ENCODE data around the gene ST14.

Gene ST14

DNA sequence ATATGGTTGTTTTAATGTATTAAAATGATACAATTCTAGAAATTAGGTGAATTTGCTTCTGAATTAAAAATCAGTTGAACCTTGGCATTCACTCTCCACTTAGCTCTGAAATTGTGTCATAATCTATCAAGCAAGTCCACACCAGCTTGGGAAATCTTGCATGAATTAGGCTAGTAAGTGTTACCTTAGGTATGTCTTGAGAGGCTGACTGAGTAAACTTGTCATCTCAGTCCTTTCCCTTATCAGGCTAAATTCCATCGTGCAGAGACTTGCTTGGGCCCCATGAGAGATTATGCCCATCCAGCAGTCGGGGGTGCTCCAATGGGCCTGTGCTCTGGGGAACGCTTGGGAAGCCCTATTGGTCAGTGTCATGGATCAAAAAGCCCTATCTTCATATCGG is 33.9 kb upstream of the ST14 start:
- Mint-ChIP-seq H3K9me3 (no peaks in the 10 kb centered on the region), H3K4me1 (peaks cover 19% of the 10 kb centered on the region), H3K4me3 (no peak overlapping the region), H3K27me3 (peaks cover 4% of the 10 kb centered on the region), H3K27ac (no peak overlapping the region), H3K36me3 (ENCODE audit: low read depth) (peaks cover 44% of the 10 kb centered on the region)
- ATAC-seq (no peak), DNase-seq (no peak)

DNA sequence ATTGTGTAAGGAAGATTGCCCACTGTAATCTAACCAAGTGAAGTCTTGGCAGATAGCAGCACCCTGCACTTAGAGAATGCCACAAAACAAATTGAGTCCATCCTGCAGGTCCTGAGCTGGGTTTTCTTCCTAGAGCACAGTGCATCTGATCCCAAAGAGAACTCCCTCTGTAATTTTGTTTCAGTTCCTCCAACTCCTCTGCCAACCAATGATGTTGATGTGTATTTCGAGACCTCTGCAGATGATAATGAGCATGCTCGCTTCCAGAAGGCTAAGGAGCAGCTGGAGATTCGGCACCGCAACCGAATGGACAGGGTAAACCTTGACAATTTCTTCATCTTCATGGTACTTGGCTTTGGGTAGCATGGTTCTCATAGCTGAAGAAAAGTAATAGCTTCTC is 33.1 kb upstream of the ST14 start:
- peaks cover 45% of the 10 kb centered on the region for H3K36me3 Mint-ChIP-seq (ENCODE audit: low read depth)
- H3K27me3 Mint-ChIP-seq = peaks cover under 1% of the 10 kb centered on the region
- no peak overlapping the region for H3K4me3 Mint-ChIP-seq
- DNase-seq (no peak), ATAC-seq (no peak)
- H3K27ac Mint-ChIP-seq = no peak overlapping the region
- H3K9me3 Mint-ChIP-seq = no peaks in the 10 kb centered on the region
- H3K4me1 Mint-ChIP-seq = peaks cover 10% of the 10 kb centered on the region

GRCh38 chr11:130127509-130127908 is 32.1 kb upstream of the ST14 start:
- no peaks in the 10 kb centered on the region for H3K9me3 Mint-ChIP-seq
- peaks cover 2% of the 10 kb centered on the region for H3K4me1 Mint-ChIP-seq
- H3K4me3 Mint-ChIP-seq = no peak overlapping the region
- ATAC-seq (no peak), DNase-seq (no peak)
- H3K36me3 Mint-ChIP-seq (ENCODE audit: low read depth) = peaks cover 42% of the 10 kb centered on the region
- no peaks in the 10 kb centered on the region for H3K27me3 Mint-ChIP-seq
- H3K27ac Mint-ChIP-seq = no peak overlapping the region

DNA sequence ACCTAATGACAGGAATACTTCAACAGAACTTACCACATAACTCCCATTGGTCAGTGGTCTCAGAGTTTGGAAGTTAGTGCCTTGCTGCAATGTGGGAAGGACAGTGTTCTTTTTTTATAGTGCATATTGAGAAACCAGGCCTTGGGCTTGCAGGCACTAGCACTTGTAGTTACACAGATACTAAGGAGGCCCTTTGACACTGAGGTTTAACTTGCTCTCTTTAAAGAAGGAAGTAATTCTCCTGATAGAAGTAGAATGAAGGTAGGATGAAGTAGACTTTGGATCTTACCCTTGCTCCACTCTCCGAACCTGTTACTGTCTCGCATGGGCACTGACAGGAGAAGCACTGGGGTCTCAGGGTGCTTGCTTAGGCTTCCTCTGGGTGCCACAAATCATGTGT is 31.0 kb upstream of the ST14 start:
- Mint-ChIP-seq H3K36me3 (ENCODE audit: low read depth) (peaks cover 38% of the 10 kb centered on the region), H3K27ac (no peak overlapping the region), H3K4me1 (peaks cover 2% of the 10 kb centered on the region), H3K9me3 (no peaks in the 10 kb centered on the region), H3K27me3 (no peaks in the 10 kb centered on the region), H3K4me3 (no peak overlapping the region)
- ATAC-seq (no peak), DNase-seq (no peak)

DNA sequence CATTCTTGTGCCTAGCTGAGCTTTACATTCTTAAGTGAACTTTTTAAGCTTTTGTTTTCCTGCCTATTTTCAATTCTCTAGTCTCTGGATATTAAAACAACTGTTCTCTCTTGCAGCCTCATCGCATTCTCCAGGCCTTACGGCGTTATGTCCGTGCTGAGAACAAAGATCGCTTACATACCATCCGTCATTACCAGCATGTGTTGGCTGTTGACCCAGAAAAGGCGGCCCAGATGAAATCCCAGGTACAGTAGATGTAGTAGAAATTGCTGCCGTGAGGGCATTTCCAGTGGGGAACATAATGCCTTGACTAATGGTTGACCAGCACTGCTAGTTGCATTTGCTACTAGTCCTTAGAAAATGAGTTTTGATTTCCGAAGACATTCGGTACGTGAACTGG is 29.7 kb upstream of the ST14 start:
- peaks cover 2% of the 10 kb centered on the region for H3K4me1 Mint-ChIP-seq
- H3K9me3 Mint-ChIP-seq = no peaks in the 10 kb centered on the region
- no peak overlapping the region for H3K4me3 Mint-ChIP-seq
- peaks cover 29% of the 10 kb centered on the region for H3K36me3 Mint-ChIP-seq (ENCODE audit: low read depth)
- ATAC-seq = no peak
- DNase-seq = no peak
- no peaks in the 10 kb centered on the region for H3K27me3 Mint-ChIP-seq
- H3K27ac Mint-ChIP-seq = no peak overlapping the region

GRCh38 chr11:130131961-130132850 is 27.4 kb upstream of the ST14 start:
- Mint-ChIP-seq H3K27ac (no peak overlapping the region), H3K36me3 (ENCODE audit: low read depth) (peaks cover 31% of the 10 kb centered on the region), H3K9me3 (no peaks in the 10 kb centered on the region), H3K4me1 (peaks cover 2% of the 10 kb centered on the region), H3K27me3 (no peaks in the 10 kb centered on the region), H3K4me3 (no peak overlapping the region)
- DNase-seq (peak; percentile 33), ATAC-seq (peak; percentile 71)

DNA sequence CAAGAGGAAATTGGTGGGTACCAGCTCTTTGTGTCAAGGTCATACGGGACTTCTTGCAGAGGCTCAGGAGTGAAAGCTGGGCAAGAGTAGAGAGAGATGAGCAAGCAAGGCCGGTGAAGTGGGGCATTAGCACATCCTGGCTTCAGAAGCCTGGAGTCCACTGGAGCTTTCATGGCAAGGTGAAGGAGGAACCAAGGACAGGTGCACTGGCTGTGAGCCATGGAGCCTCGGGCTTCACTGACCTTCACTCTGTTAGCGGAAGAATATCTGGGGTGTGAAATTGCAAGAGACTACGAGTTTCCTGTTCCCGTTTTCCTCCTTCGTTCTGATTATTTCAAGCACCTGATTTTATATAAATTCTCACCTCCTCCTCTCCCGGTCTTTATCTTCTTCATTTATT is 25.9 kb upstream of the ST14 start:
- DNase-seq (no peak), ATAC-seq (no peak)
- Mint-ChIP-seq H3K9me3 (no peaks in the 10 kb centered on the region), H3K27me3 (no peaks in the 10 kb centered on the region), H3K36me3 (ENCODE audit: low read depth) (peaks cover 38% of the 10 kb centered on the region), H3K27ac (no peak overlapping the region), H3K4me1 (peaks cover 4% of the 10 kb centered on the region), H3K4me3 (no peak overlapping the region)

DNA sequence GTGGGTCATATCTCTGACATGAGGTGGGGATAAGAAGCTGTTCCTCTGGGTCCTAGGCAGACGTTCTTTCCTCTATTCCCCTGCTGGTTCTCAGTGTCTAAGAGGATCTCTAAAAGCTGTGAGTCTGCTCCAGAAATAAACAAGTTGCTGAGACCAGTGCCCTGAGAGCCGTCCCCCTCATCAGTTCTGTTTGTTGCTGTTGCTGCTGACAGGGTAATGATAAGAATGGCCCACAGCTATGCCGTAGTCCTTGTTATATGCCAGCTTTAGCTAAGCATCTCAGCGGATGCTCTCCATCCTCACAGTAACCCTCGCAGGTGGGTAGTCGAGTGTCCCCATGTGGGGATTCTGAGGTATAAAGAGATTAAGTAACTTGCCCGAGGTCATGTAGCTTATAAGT is 23.5 kb upstream of the ST14 start:
- H3K27me3 Mint-ChIP-seq = no peaks in the 10 kb centered on the region
- no peak overlapping the region for H3K27ac Mint-ChIP-seq
- H3K9me3 Mint-ChIP-seq = no peaks in the 10 kb centered on the region
- no peak for ATAC-seq
- no peak for DNase-seq
- no peak overlapping the region for H3K4me3 Mint-ChIP-seq
- H3K36me3 Mint-ChIP-seq (ENCODE audit: low read depth) = peaks cover 29% of the 10 kb centered on the region
- H3K4me1 Mint-ChIP-seq = peaks cover 4% of the 10 kb centered on the region

- no peak overlapping the region for H3K27ac Mint-ChIP-seq
- ATAC-seq = no peak
- no peaks in the 10 kb centered on the region for H3K27me3 Mint-ChIP-seq
- no peak overlapping the region for H3K4me3 Mint-ChIP-seq
- H3K36me3 Mint-ChIP-seq (ENCODE audit: low read depth) = peaks cover 21% of the 10 kb centered on the region
- peaks cover 2% of the 10 kb centered on the region for H3K4me1 Mint-ChIP-seq
- no peak for DNase-seq
- H3K9me3 Mint-ChIP-seq = no peaks in the 10 kb centered on the region
Observed at GRCh38 chr11:130137999-130138398, 21.6 kb upstream of the ST14 start.

GRCh38 chr11:130139401-130139800 is 20.2 kb upstream of the ST14 start:
- no peak overlapping the region for H3K27ac Mint-ChIP-seq
- DNase-seq (no peak), ATAC-seq (no peak)
- peaks cover 2% of the 10 kb centered on the region for H3K4me1 Mint-ChIP-seq
- no peaks in the 10 kb centered on the region for H3K27me3 Mint-ChIP-seq
- no peaks in the 10 kb centered on the region for H3K9me3 Mint-ChIP-seq
- no peak overlapping the region for H3K4me3 Mint-ChIP-seq
- H3K36me3 Mint-ChIP-seq (ENCODE audit: low read depth) = peaks cover 12% of the 10 kb centered on the region

DNA sequence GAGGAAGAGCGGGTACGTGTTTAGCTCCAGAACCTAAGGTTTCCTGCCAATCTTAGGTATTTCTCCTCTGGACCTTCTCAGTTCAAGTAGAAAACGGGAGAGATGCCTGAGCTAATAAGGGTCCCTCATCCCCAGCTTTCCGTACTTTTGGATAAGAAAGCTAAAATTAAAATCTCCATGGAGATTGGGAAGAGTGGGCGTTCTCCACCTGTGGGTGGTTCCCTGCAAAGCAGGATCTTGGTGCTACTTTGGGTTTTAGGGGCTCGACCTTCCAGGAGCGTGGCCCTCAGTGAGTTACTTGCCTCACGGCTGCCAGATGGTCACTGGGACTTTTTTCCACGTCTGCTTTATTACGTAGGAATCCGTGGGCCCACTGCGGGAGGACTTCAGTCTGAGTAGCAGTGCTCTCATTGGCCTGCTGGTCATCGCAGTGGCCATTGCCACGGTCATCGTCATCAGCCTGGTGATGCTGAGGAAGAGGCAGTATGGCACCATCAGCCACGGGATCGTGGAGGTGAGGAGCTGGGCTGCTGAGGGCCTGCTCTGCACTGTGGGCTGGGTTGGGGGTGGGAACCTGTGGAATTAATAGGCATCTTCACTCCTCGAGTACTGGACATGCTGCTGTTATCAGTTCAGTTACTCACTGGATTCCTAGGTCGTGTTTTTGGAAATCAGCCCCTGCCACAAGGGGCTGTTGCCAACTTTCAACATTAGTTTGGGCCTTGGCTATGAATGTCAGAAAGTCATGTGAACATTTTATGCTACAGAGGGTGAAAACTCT is 17.8 kb upstream of the ST14 start:
- ATAC-seq (no peak), DNase-seq (no peak)
- Mint-ChIP-seq H3K9me3 (no peaks in the 10 kb centered on the region), H3K27me3 (no peaks in the 10 kb centered on the region), H3K4me1 (peaks cover 9% of the 10 kb centered on the region), H3K27ac (no peak overlapping the region), H3K36me3 (ENCODE audit: low read depth) (peaks cover 16% of the 10 kb centered on the region), H3K4me3 (no peak overlapping the region)

DNA sequence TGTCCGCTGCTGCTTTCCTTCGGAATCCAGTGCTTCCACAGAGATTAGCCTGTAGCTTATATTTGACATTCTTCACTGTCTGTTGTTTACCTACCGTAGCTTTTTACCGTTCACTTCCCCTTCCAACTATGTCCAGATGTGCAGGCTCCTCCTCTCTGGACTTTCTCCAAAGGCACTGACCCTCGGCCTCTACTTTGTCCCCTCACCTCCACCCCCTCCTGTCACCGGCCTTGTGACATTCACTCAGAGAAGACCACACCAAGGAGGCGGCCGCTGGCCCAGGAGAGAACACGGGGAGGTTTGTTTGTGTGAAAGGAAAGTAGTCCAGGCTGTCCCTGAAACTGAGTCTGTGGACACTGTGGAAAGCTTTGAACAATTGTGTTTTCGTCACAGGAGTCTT is 15.4 kb upstream of the ST14 start:
- peaks cover 4% of the 10 kb centered on the region for H3K36me3 Mint-ChIP-seq (ENCODE audit: low read depth)
- H3K4me3 Mint-ChIP-seq = no peak overlapping the region
- DNase-seq = no peak
- no peaks in the 10 kb centered on the region for H3K9me3 Mint-ChIP-seq
- H3K27me3 Mint-ChIP-seq = no peaks in the 10 kb centered on the region
- H3K4me1 Mint-ChIP-seq = peaks cover 13% of the 10 kb centered on the region
- H3K27ac Mint-ChIP-seq = no peak overlapping the region
- no peak for ATAC-seq

DNA sequence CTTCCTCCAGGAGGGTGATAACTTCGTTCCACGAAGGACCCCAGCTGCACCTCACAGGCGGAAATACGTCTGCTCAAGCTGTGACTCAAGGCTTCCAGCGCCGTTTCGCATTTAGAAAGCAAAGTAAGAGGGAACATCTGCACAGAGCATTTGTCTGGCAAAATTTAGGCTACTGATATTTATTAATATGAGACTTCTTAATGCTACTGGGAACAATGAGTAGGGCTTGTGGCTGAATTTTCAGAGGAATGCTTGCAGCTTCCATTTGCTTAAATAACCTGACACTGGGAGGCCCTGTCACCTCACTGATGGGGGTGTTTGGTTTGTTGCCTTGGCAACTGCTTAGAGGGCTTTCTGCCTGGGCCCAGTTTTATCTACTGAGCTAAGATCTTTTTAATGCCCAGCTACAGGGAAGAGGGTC is 14.7 kb upstream of the ST14 start:
- no peaks in the 10 kb centered on the region for H3K27me3 Mint-ChIP-seq
- ATAC-seq = no peak
- H3K4me1 Mint-ChIP-seq = peaks cover 13% of the 10 kb centered on the region
- peaks cover 4% of the 10 kb centered on the region for H3K36me3 Mint-ChIP-seq (ENCODE audit: low read depth)
- no peak overlapping the region for H3K27ac Mint-ChIP-seq
- no peaks in the 10 kb centered on the region for H3K9me3 Mint-ChIP-seq
- H3K4me3 Mint-ChIP-seq = no peak overlapping the region
- no peak for DNase-seq

DNA sequence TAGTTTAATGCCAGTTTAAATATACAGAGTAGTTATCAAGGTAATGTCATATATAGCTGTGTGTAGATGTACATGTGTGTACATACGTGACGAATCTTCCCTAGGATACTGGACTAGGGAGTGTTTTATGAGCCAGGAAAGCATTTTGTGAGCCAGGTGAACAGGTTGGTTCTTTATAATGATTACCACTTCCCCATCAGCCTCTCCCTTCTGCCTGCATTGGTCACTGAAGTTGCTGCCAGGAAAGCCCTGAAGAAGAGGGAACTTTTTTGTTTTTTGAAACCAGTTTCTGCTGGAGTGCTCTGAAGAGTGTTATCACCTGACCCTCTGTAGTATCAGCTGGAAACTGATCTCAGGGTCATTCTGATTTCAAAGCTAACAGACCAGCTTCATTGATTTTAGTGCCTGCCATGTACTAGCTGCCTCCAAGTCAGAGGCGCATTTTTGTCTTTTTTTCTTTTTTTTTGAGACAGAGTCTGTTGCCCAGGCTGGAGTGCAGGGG is 14.2 kb upstream of the ST14 start:
- ATAC-seq = no peak
- Mint-ChIP-seq H3K9me3 (no peaks in the 10 kb centered on the region), H3K4me1 (peaks cover 13% of the 10 kb centered on the region), H3K27ac (no peak overlapping the region), H3K27me3 (no peaks in the 10 kb centered on the region), H3K4me3 (no peak overlapping the region), H3K36me3 (ENCODE audit: low read depth) (peaks cover 4% of the 10 kb centered on the region)
- DNase-seq = no peak
